Measurements from ENCODE around the gene WWC1. TPM values are rescaled to one million over a fixed set of nuclear protein-coding genes. Genes with fewer than 3 reads are reported as not detected.

Gene WWC1
- total RNA-seq, 2 experiments from 2014 or later, result 1.0 to 1.3 TPM

DNA sequence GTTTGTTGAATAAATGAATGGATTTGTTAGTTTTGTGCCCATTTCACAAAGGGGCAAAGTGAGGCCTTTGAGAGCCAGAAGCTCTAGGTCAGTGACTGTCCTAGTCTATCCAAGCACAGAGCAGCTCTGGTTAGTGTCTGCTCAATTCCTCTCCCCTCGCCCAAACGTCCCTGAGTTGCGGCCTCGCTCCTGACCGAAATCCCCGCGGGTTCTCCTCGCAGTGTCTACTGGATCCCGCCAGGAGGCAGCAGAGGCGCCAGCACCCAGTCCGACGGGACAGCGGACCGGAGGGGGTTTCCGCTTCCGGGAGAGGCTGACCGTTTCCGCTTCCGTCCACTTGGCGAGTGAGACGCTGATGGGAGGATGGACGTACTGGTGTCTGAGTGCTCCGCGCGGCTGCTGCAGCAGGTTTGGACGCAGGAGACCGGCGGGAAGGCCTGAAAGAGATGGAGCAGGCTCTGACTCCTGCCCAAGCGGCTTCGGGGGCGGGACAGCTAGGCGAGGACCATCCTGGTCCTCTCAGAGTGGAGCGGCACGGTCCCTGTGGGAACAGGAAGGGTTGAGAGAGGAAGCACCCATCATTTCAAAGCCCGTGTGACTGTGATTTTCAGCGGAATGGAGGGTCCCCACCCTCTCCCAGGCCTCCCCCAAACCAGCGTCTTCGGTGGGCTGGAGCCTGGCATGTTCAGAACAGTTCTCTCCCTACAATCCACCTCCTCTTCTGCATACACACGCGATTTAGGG lies 194.9 kb downstream of the WWC1 start, which contains the start of gene RARS1:
RARS1 (plus strand) TSS at position 336 of the 744 bp plus-strand sequence; CDS start at position 364, 28 bp downstream.
- ChIA-PET CTCF (interaction anchor here (1.1 to 1.4 kb wide), 3 partner anchors 9 to 93 kb away, joined by 3 to 5 read pairs (median 4); partner anchors contain the start of gene PANK3), POLR2A (interaction anchor here (0.8 to 1.0 kb wide), 2 partner anchors 21 to 94 kb away, joined by 4 read pairs; partner anchors contain the start of gene PANK3)
- DNase-seq, result peak; percentile 75 to 94 (median 83)
- TF ChIP-seq, protein P1, sequence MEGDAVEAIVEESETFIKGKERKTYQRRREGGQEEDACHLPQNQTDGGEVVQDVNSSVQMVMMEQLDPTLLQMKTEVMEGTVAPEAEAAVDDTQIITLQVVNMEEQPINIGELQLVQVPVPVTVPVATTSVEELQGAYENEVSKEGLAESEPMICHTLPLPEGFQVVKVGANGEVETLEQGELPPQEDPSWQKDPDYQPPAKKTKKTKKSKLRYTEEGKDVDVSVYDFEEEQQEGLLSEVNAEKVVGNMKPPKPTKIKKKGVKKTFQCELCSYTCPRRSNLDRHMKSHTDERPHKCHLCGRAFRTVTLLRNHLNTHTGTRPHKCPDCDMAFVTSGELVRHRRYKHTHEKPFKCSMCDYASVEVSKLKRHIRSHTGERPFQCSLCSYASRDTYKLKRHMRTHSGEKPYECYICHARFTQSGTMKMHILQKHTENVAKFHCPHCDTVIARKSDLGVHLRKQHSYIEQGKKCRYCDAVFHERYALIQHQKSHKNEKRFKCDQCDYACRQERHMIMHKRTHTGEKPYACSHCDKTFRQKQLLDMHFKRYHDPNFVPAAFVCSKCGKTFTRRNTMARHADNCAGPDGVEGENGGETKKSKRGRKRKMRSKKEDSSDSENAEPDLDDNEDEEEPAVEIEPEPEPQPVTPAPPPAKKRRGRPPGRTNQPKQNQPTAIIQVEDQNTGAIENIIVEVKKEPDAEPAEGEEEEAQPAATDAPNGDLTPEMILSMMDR (IDR thresholded peaks at IDR 0.05), result peak; percentile 96
- H3K27me3 Mint-ChIP-seq, result no peaks in the 10 kb centered on the region
- H3K4me3 Mint-ChIP-seq, result peak within 1 kb of the TSS; percentile 97
- Histone ChIP-seq H3K27ac (ENCODE audit: low read depth in 1 of 2, low read length in 2 of 2) (peak within 1 kb of the TSS; percentile 54 to 64), H3K36me3 (ENCODE audit: insufficient read depth, low read length) (peaks cover 36% of the 10 kb centered on the region), H3K27me3 (ENCODE audit: control insufficient read depth in 1 of 2, insufficient read depth in 2 of 2, low read length in 2 of 2) (no peaks in the 10 kb centered on the region), H3K4me3 (ENCODE audit: low read length) (peak within 1 kb of the TSS; percentile 76), H3K9me3 (ENCODE audit: control insufficient read depth in 1 of 2, insufficient read depth in 1 of 2, low read length in 2 of 2) (no peaks in the 10 kb centered on the region), H3K4me1 (ENCODE audit: insufficient read depth, low read length) (peaks cover 15% of the 10 kb centered on the region)
- H3K4me1 Mint-ChIP-seq (ENCODE audit: low read depth), result peaks cover 39% of the 10 kb centered on the region
- intact Hi-C loops (cut with DNase I, micrococcal nuclease), result loop anchor here (1.0 to 10.0 kb wide), 3 partner anchors 88 to 1096 kb away; partner anchors contain the start of genes PANK3 (in 2 of the 2) and SPDL1 (in 1 of the 2)
- ATAC-seq (ENCODE audit: poor library complexity), result peak; percentile 81
- peaks cover 51% of the 10 kb centered on the region for H3K36me3 Mint-ChIP-seq (ENCODE audit: low read depth)
- no peaks in the 10 kb centered on the region for H3K9me3 Mint-ChIP-seq
- peak within 1 kb of the TSS; percentile 83 for H3K27ac Mint-ChIP-seq

DNA sequence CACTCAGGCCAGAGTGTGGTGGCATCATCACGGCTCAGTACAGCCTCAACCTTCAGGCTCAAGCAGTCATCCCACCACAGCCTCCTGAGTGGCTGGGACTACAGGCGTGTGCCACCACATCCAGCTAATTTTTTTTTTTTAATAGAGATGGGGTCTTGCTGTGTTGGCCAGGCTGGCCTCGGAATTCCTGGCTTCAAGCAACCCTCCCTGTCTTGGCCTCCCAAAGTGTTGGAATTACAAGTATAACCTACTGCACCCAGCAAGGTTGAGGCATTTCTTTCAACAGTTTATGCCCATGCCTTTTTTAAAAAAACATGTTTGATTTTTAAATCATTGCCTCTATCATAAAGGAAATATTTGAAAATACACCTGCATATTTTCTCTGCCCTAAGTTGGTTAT lies 197.6 kb downstream of the WWC1 start:
- TF ChIP-seq, protein P1 (IDR thresholded peaks at IDR 0.05), result no peak
- peaks cover 15% of the 10 kb centered on the region for H3K4me1 ChIP-seq (ENCODE audit: insufficient read depth, low read length)

DNA sequence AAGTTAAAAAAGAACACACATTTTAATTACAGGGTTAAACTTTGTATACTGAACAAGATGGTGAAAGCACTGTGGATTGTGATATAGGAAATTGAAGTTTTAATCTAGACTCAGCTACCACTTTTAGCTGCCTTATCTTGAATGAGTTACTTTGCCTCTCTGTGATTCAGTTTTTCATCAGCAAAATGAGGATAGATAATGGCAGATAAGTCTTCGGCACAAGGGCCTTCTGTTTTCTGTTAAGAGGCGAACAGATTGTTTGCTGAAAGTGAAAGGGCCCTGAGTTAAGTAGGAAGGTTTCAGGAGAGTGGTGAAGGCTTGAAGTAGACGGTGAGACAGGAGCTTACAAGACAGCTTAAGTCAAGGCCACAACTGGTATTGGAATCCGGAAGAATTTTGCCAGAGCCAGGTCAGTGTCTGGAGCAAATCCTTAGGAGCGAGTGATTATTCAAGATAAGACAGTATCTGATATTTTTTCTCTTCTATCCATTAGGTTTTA lies 202.7 kb downstream of the WWC1 start:
- Mint-ChIP-seq H3K4me1 (ENCODE audit: low read depth) (peaks cover 14% of the 10 kb centered on the region), H3K27ac (no peak overlapping the region), H3K9me3 (no peaks in the 10 kb centered on the region), H3K4me3 (no peak overlapping the region), H3K36me3 (ENCODE audit: low read depth) (peaks cover 87% of the 10 kb centered on the region), H3K27me3 (no peaks in the 10 kb centered on the region)
- Histone ChIP-seq H3K4me1 (ENCODE audit: insufficient read depth, low read length) (no peaks in the 10 kb centered on the region), H3K36me3 (ENCODE audit: insufficient read depth, low read length) (peaks cover 94% of the 10 kb centered on the region), H3K9me3 (ENCODE audit: control insufficient read depth in 1 of 2, insufficient read depth in 1 of 2, low read length in 2 of 2) (no peaks in the 10 kb centered on the region), H3K4me3 (ENCODE audit: low read length) (no peak overlapping the region), H3K27me3 (ENCODE audit: control insufficient read depth in 1 of 2, insufficient read depth in 2 of 2, low read length in 2 of 2) (no peaks in the 10 kb centered on the region), H3K27ac (ENCODE audit: low read depth in 1 of 2, low read length in 2 of 2) (no peak overlapping the region)
- TF ChIP-seq, protein P1 (IDR thresholded peaks at IDR 0.05), result no peak
- no peak for DNase-seq
- ChIA-PET CTCF (no interaction called here), POLR2A (no interaction called here)
- ATAC-seq (ENCODE audit: poor library complexity), result no peak
- intact Hi-C loops (cut with DNase I, micrococcal nuclease), result no loop called here

More for the DNA sequence above, 197.6 kb downstream of the WWC1 start:
- no peaks in the 10 kb centered on the region for H3K9me3 Mint-ChIP-seq
- H3K9me3 ChIP-seq (ENCODE audit: control insufficient read depth in 1 of 2, insufficient read depth in 1 of 2, low read length in 2 of 2), result no peaks in the 10 kb centered on the region
- H3K27me3 Mint-ChIP-seq, result no peaks in the 10 kb centered on the region
- ATAC-seq (ENCODE audit: poor library complexity) (no peak), DNase-seq (no peak)
- intact Hi-C loops (cut with DNase I, micrococcal nuclease), result loop anchor here (5.0 to 10.0 kb wide), 2 partner anchors 86 to 1093 kb away; partner anchors contain the start of genes PANK3 (in 1 of the 2) and SPDL1 (in 1 of the 2)
- H3K4me3 ChIP-seq (ENCODE audit: low read length), result no peak overlapping the region
- ChIA-PET CTCF (no interaction called here), POLR2A (interaction anchor here (0.8 kb wide), 1 partner anchor 87 kb away, joined by 4 read pairs; no protein-coding TSS in a partner anchor)
- peaks cover 64% of the 10 kb centered on the region for H3K36me3 ChIP-seq (ENCODE audit: insufficient read depth, low read length)
- H3K4me3 Mint-ChIP-seq, result no peak overlapping the region
- peaks cover 79% of the 10 kb centered on the region for H3K36me3 Mint-ChIP-seq (ENCODE audit: low read depth)
- no peak overlapping the region for H3K27ac Mint-ChIP-seq
- H3K27me3 ChIP-seq (ENCODE audit: control insufficient read depth in 1 of 2, insufficient read depth in 2 of 2, low read length in 2 of 2), result no peaks in the 10 kb centered on the region
- H3K4me1 Mint-ChIP-seq (ENCODE audit: low read depth), result peaks cover 44% of the 10 kb centered on the region
- no peak overlapping the region for H3K27ac ChIP-seq (ENCODE audit: low read depth in 1 of 2, low read length in 2 of 2)
